Lower leg skin (tissue), 4 donors: ENCODE results near the gene GGT5. TPM values are rescaled to one million over a fixed set of nuclear protein-coding genes. Genes with fewer than 3 reads are reported as not detected.
"Not testable (repeated sequence)": the region's sequence is repeated elsewhere in the genome, so short reads cannot be mapped to it uniquely, and the experiment has no call there.

ENCODE experiments used
- DNase-seq, 2 donors: peaks; one replicate each; pipeline ENCODE4 v3.0.0-alpha.2; 2019; ENCODE audit warnings: low spot score in 2 of 2
- H3K4me3 ChIP-seq: fragments of 200-600 bp; sonication (generic); 2 replicates; pipeline ENCODE4 v1.5.1; 2017; ENCODE audit warnings: mild to moderate bottlenecking, low read depth; ENCODE audit not compliant: poor library complexity, severe bottlenecking
- CTCF ChIP-seq, 3 donors: fragments of 450-650 bp; IDR thresholded peaks; one replicate each; pipeline ENCODE4 v1.5.1; 2016; ENCODE audit warnings: antibody characterized with exemption in 3 of 3, mild to moderate bottlenecking in 3 of 3, moderate library complexity in 2 of 3
- POLR2A ChIP-seq, 2 donors: fragments of 450-650 bp; IDR thresholded peaks; one replicate each; pipeline ENCODE4 v1.6.1; 2016 to 2017; ENCODE audit warnings: antibody characterized with exemption in 2 of 2, mild to moderate bottlenecking in 1 of 2, moderate library complexity in 1 of 2
- WGBS, 2 donors: methylation state at CpG; one replicate each; pipeline ENCODE4 v1.1.5; 2018; 5-methylcytosine and 5-hydroxymethylcytosine counted together
- intact Hi-C: fragments of 100-400 bp; cut with DNase I; formaldehyde crosslinking; loops from one replicate; pipeline ENCODE4 v1.15.0; 2023; ENCODE audit warnings: low total_unique reads
- total RNA-seq, 4 donors: library from RNA; depleted of rRNA; stranded (reverse); fragments of >200 nt; gene quantifications; one replicate each; pipeline ENCODE4 v1.1.0, GENCODE V29; 2016

The GGT5 gene
- total RNA-seq, 4 donors from 2014 or later = 9.7 to 54.4 (median 15.3) TPM

- 93 to 95% methylated on average over 44 to 45 of the region's 51 CpGs for WGBS, 2 donors
- H3K4me3 ChIP-seq = no peak overlapping the region
- TF ChIP-seq POLR2A (IDR thresholded peaks at IDR 0.05) (no peak), CTCF (IDR thresholded peaks at IDR 0.05) (no peak)
- intact Hi-C loops = loop anchor here (5.0 kb wide), 1 partner anchor 62 kb away; the partner anchor contains the start of gene GGT5
- no peak for DNase-seq
Measured at GRCh38 chr22:24185501-24186351, 59.2 kb downstream of the GGT5 start.

- intact Hi-C loops = loop anchor here (5.0 kb wide), 1 partner anchor 62 kb away; the partner anchor contains the start of gene GGT5
- TF ChIP-seq CTCF (IDR thresholded peaks at IDR 0.05) = no peak
- TF ChIP-seq POLR2A (IDR thresholded peaks at IDR 0.05) = no peak
- no peak overlapping the region for H3K4me3 ChIP-seq
- DNase-seq = no peak
- 84 to 95% methylated on average over 13 to 14 of the region's 16 CpGs for WGBS, 2 donors
Measured at GRCh38 chr22:24185001-24185500, 59.8 kb downstream of the GGT5 start.

GRCh38 chr22:24184057-24184798 lies 60.7 kb downstream of the GGT5 start:
- no peak for TF ChIP-seq POLR2A (IDR thresholded peaks at IDR 0.05)
- no peak for TF ChIP-seq CTCF (IDR thresholded peaks at IDR 0.05)
- intact Hi-C loops = no loop called here

GRCh38 chr22:24183321-24184031 lies 61.4 kb downstream of the GGT5 start:
- TF ChIP-seq POLR2A (IDR thresholded peaks at IDR 0.05) (no peak), CTCF (IDR thresholded peaks at IDR 0.05) (no peak)
- DNase-seq = no peak
- WGBS, 2 donors = 57 to 61% methylated on average over 20 to 24 of the region's 24 CpGs
- H3K4me3 ChIP-seq = no peak overlapping the region
- intact Hi-C loops = no loop called here

More at GRCh38 chr22:24184057-24184798, 60.7 kb downstream of the GGT5 start:
- no peak overlapping the region for H3K4me3 ChIP-seq
- 70 to 86% methylated on average over 16 of the region's 16 CpGs for whole genome bisulfite sequencing, 2 donors
- no peak for DNase-seq

- WGBS, 2 donors = 93 to 97% methylated on average over 3 to 11 of the region's 11 CpGs
- DNase-seq, intact Hi-C loops, H3K4me3 ChIP-seq: not testable (repeated sequence)
Measured at GRCh38 chr22:24182900-24183246, 62.0 kb downstream of the GGT5 start.
